Cardiac fibroblast (primary cell): ENCODE data around the gene MSI2.

Experiments used
- DNase-seq, 2 donors: peaks; one replicate each; pipeline versions ENCODE4 v3.0.0 to v3.0.0-alpha.2; 2010; ENCODE audit warnings: low read depth in 2 of 2
- H3K4me3 ChIP-seq, 2 donors: replicated peaks in 1 of 2; 1 replicate in 1 of 2; 2 replicates in 1 of 2; pipeline ENCODE4 v1.5.1; 2011; ENCODE audit warnings: low read depth in 2 of 2, low read length in 2 of 2, mild to moderate bottlenecking in 2 of 2, moderate library complexity in 1 of 2
- CTCF ChIP-seq: IDR thresholded peaks from one replicate; pipeline ENCODE4 v1.5.1; 2011; ENCODE audit warnings: low read depth, mild to moderate bottlenecking, low read length, inconsistent platforms

Gene MSI2

GRCh38 chr17:57665128-57665527 is 408.8 kb downstream of the MSI2 start:
- no peak overlapping the region for H3K4me3 ChIP-seq
- TF ChIP-seq CTCF: no peak
- DNase-seq: no peak

GRCh38 chr17:57665696-57666095 is 409.4 kb downstream of the MSI2 start:
- H3K4me3 ChIP-seq: no peak overlapping the region
- no peak for TF ChIP-seq CTCF
- no peak for DNase-seq

GRCh38 chr17:57666201-57666870 is 410.0 kb downstream of the MSI2 start:
- no peak for TF ChIP-seq CTCF
- no peak overlapping the region for H3K4me3 ChIP-seq
- DNase-seq: no peak

- H3K4me3 ChIP-seq: no peak overlapping the region
- DNase-seq: no peak
- no peak for TF ChIP-seq CTCF
Measured at GRCh38 chr17:57666946-57667345, 410.6 kb downstream of the MSI2 start.

GRCh38 chr17:57667461-57667923 is 411.2 kb downstream of the MSI2 start:
- no peak for TF ChIP-seq CTCF
- no peak for DNase-seq

GRCh38 chr17:57668332-57668731 is 412.0 kb downstream of the MSI2 start:
- no peak for TF ChIP-seq CTCF
- H3K4me3 ChIP-seq: no peak overlapping the region
- no peak for DNase-seq

More at GRCh38 chr17:57667461-57667923, 411.2 kb downstream of the MSI2 start:
- H3K4me3 ChIP-seq: no peak overlapping the region
